NCI-H1105 treated with DMSO at 0.1 percent for 48 hours (cell line): ENCODE measurements around the gene GTPBP6.
"Not testable (repeated sequence)": the region's sequence is repeated elsewhere in the genome, so short reads cannot be mapped to it uniquely, and the experiment has no call there.

Source experiments
- DNase-seq: peaks from one replicate; lab custom pipeline; 2025; lab: John Stamatoyannopoulos, UW

The GTPBP6 gene

DNA sequence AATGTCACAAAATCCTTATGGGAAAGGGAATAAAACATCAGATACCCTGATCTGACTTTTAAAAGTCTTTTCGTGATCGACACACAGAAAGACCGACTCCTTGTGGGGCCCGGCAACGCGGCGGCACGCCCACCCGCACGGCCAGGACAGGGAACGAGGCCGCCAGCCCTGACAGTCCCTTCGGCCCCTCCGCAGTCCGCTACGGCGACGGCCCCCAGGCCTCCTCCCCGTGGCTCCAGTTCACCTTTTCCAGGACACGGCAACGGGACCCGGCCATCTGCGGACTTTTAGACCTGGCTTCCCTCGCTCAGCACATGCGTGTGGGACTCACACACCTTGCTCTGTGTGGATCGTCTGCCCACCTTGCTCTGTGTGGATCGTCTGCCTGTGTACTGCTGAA lies 33.6 kb upstream of the GTPBP6 start:
- DNase-seq: no peak

DNA sequence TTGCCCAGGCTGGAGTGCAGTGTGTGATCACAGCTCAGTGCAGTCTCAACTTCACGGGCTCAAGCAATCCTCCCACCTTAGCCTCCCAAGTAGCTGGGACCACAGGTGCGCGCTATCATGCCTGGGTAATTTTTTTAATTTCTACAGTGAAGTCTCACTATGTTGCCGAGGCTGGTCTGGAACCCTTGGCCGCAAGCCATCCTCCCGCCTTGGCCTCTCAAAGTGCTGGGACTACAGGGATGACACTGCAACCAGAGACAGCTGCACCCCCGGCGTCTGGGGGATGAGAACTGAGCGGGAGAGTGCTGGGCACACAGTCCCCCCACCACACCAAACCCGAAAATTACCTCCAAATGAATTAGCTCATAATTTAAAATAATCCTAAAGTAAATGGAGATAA lies 33.1 kb upstream of the GTPBP6 start:
- DNase-seq: no peak

DNA sequence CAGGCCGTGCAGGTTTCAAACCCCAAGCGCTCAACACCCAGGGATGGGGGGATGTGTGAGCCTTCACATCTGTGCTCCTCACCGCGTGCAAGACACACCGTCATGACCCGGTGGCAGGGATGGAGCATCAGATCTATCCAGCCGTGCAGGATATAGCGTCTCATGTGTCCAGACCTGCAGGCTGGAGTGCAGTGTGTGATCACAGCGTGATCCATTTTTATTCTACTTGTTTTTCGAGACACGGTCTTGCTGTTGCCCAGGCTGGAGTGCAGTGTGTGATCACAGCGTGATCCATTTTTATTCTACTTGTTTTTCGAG lies 32.7 kb upstream of the GTPBP6 start:
- DNase-seq: not testable (repeated sequence)

DNA sequence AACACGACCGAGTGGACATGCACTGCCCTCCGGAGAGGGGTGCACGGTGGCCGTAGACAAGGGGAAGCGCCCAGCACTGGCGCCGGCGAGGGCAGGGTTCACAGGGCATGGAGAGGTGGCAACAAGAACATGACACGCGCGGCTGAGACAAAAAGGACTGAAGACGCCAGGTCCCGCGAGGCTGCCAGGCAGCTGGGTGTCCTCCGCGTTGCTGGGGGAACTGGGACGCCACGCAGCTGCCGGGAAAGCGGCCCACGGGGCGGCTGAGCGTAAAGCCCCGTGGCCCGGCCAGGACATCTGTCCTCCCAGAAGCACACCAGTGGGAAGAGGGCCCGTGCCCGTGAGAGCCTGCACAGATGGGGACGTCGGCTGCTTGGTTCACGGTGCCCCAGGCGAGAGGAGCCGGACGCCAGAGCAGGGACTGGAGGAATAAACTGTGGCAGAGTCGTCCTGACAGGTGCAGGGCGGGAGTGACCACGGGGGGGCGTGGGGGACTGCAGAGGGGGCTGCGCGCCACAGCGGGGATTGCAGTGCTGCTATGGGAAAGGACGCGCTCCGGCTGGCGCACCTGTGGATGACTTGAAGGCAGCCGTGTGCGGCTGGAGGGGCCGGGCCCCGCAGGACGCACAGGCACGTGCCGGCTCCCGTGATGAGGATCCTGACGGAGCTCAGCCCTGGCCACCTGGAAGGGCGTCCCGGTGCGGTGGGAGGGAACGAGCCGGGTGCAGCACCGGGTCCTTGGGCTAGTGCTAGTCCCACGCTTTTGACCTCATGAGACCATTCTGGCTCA lies 32.1 kb upstream of the GTPBP6 start:
- no peak for DNase-seq

DNA sequence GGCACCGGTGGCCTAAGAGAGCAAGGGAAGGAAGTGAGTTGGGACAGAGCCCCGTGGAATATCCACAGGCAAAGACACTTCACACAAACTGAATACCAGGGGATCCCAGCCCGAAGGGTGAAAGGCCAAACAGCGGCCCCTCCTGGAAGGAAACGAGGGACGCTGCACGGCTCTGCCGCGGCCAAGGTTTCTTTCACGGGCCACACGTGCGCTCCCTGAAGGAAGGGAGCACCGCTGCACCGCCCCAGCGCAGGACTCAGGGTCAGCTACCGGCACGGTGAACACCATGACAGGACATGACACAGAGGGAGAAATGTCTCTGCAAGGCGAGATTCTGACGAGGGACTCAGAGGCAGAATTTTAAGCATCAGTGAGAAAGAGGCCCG lies 31.5 kb upstream of the GTPBP6 start:
- DNase-seq: no peak

DNA sequence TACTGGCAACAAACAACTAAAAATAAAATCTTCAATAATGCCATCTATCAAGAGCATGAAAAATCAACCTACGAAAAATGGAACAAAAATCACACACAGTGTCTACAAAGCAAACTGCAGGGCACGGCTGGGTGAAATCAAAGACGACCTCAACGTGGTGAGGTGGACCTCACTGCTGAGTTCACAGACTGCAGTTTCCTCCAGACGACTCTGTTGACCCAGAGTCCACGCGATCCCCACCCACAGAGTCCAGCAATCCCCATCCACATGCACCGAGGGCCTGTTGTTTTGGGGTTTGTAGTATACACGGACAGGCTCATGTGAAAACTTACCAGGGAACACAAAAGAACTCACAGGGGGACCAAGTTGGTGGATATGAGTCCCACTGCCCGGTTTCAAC lies 31.1 kb upstream of the GTPBP6 start:
- no peak for DNase-seq

DNA sequence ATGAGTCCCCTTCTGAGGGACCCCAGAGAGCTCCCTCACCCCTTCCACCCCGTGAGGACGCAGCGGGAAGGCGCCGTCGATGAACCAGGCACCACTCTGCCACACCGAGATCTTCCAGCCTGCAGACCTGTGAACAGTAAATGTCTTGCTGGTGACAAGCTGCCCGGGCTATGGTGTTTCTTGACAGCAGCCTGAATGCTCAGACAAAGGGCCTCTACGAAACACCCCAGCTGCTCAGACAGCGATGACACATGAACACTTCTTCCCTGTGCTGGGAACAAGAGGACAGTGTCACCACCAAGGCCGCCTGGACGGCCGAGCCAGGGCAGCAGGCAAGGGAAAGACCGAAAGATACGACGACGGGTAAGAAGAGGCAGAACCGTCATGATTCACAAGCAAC lies 30.6 kb upstream of the GTPBP6 start:
- no peak for DNase-seq

DNA sequence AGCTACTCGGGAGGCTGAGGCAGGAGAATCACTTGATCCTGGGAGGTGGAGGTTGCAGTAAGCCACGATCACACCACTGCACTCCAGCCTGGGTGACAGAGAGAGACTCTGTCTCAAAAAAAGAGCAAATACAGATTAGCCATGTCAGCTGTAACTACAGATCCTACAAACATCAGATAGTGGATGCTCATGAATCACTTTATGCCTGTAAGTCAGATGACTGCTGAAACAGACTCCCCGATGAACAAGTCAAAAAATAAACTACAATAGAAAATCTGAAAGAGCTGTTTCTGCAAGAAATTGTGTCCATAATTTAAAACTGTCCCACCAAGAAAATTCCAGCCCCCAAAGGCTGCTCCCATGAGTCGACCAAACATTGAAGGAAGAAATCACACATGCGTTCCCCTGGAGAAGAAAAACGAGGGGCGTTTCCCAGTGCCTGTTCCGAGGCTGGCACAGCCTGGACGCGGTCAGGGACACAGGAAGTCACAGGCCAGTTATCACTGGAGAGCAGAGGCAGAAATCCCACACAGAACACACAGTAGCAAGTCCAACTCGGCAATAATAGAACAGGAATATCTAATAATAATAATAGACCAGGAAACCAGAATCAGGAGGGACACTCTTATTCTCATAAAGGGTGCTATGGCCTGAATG lies 30.0 kb upstream of the GTPBP6 start:
- DNase-seq: no peak

DNA sequence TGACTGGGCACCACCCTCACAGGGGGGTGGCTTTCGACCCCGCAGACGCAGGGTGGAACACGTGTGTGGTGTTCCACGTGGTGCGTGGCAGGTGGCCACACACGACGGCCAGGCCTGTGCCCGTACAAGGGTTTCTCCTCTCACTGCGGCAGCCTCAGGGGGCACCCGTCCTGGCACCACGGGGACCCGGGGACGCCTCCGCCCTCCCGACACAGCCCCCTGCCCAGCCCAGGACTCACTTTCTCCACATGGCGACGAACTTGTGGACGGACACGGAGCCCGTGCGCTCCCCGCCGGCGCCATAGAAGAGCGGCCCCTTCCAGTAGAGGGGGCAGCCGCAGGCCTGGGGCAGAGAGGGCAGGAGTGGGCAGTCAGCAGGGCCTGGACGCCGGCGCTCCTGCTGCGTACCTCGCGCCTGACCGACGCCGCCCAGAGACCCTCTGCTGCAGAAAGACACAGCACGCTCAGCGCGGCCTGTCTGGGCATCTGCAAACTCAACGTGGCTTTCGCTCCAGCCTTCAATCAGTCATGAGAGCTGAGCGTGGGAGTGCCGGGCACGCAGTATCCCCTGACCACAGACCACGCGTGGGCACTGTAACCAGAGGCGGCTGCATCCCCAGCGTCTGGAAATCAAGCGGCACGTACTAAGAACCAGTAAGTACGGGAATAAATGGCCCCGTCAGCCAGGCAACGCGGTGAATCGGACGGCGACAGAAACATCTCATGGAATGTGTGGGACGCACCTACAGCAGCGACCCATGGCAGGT lies 28.9 kb upstream of the GTPBP6 start:
- no peak for DNase-seq

DNA sequence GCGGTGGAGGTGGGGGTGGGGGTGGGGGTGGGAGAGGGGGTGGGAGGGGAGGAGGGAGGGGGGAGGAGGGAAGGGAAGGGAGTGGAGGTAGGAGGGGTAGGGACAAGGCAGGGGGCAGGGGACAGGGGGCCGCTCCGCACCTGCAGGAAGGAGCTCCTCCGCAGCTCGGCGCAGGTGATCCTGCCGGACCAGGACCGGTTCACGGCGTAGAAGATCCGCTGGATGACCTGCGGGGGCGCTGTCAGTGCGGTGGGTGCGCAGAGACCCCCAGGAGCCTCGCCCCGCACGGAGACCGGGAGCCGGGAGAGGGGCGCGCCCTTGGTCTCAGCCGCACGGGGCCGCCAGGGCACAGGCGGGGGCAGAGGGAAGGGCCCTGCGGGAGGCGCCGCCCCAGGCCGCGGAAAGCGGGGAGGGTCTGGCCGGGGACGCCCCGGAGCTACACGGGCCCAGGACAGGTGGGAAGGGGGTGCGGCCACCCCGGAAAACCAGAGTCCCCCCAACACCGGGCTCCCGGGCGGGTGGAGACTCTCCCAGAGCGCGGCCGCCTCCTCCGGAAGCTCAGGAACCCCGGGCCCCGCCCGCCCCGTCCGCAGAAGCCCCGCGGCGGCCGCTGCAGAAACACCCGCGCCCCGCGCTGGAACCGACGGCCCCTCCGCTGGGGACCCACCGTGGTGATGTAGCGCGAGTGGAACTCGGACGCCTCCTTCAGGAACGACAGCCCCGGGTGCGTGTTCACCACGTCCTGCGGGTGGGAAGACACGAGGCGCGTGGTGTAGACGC lies 27.6 kb upstream of the GTPBP6 start:
- DNase-seq: no peak

DNA sequence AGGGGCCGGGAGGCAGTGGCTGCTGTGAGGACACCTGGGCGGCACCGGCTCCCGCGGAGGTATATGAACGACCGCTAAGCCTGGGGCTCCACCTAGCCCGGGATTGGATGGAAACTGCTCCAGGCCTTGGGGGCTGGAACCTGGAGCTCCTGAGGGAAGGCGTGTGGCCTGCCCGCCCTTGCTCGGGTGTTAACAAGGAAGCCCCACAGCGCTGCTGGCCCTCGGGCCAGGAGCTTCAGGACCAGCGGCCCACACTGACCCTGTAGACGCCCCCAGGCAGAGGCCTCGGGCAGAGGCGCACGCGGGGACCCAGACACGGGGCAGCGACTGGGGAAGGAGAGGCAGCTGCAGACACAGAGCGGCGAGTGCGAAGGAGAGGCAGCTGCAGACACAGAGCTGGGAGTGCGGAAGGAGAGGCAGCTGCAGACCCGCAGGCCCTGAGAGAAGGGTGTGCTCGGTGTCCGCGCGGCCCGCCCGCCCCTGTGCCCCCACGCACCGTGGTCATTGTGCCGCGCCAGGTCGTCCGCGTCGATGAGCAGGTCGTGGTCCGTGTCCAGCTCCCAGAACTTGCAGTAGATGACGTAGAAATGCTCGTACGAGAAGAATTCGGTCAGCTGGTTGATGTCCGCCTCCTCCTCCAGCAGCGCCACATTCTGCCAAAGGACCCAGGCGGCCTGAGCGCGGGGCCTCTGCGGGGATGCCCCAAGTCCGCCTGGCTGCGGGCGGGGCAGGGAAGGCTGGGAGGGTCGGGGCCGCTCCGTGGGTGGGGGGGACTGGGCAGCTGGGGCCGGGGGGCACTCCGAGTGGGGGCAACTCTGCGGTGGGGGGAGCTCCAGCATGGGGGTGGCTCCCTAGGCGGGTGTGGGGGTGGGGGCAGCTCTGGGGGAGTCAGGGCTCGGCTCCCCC lies 26.7 kb upstream of the GTPBP6 start:
- DNase-seq: no peak

DNA sequence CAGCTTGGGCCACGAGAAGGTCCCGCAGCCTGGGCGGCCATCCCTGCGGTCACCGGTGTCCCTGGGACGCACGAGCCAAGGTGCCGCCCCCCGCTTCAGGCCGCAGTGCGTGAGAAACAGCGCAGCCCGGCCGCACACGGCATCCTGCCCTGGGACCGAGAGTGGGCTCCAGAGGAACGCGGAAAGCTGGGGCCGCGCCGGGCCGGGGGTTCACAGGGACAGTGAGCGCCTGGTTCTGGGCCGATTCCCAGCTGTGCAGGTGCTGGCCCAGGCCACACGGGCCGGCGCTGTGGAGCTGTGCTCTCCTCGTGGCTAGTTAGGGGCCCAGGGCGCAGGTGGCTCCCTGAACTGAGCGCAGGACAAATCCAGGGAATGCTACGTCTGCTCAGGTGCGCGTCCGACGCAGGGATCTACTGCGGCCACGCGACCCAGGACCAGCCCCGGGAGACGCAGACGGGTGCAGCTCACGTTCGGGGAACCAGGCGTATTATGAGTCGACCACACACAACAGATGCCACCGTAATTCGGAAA lies 25.8 kb upstream of the GTPBP6 start:
- DNase-seq: no peak

DNA sequence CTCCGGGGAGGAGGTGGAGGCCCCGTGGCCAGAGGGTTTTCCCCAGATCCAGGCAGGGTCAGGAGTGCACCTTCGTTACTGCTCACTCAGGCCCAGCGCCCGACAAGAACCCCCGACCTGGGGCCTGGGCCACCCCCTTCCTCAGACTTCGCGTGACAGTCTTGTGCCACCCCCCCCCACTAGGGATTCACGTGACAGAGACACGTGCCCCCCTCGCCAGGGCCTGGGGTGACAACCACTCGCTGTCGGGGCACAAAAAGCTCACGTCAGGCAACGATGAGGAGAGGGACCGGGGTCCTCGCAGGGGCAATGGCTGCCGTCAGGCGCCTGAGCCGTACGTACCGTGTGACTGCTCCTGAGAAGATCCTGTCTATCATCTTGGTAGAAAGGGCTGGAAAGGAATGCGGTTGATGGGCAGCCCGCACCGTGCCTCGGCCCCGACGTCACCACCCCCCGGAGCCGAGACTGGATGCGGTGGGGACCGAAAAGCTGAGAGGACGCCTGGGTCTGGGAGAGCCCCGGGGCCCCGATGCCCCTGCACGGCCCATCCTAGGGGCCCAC lies 23.0 kb upstream of the GTPBP6 start:
- no peak for DNase-seq

DNA sequence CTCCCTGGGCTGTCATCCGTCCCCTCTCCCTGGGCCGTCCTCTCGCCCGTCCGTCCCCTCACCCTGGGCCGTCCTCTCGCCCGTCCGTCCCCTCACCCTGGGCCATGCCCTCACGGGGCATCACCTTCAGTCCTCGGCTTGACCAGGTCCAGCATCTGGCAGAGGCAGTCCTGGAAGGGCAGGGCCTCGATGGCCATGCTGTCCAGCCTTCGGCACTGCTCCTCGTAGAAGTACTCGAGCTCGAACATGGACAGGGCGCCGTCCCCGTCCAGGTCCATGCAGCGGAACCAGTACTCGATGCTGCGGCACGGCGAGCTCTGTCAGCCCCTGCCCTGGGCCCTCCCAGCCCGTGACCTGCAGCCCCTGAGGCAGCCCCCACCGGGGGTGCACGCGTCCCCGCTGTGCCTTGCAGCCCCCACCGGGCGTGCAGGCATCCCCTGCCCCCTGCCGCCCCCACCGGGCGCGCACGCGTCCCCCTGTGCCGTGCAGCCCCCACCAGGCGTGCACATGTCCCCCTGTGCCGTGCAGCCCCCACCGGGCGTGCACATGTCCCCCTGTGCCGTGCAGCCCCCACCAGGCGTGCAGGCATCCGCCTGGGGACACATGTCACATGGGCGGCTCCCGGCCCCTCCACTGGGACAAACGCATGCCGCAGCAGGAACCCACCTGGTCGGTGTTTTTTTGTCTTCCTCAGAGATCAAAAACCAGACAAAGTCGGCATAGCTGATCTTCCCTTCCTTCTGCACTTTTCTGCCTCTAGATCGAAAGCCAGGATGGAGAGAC lies 22.2 kb upstream of the GTPBP6 start:
- DNase-seq: no peak

DNA sequence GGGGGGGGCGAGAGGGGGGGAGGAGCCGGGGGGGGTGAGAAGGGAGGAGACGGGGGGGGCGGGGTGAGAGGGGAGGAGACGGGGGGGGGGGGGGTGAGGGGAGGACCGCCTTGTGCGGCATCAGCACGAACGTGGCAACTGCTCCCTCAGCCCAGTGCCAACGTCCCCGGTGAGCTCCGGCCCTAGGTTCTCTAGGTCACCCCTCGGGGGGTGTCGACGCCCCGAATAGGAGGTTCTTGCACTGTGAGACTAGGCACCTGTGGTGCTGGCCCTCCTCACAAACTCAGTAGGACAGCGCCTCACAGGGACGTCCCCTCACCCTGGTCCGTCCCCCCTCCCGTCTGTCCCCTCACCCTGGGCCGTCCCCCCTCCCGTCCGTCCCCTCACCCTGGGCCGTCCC lies 21.5 kb upstream of the GTPBP6 start:
- no peak for DNase-seq

DNA sequence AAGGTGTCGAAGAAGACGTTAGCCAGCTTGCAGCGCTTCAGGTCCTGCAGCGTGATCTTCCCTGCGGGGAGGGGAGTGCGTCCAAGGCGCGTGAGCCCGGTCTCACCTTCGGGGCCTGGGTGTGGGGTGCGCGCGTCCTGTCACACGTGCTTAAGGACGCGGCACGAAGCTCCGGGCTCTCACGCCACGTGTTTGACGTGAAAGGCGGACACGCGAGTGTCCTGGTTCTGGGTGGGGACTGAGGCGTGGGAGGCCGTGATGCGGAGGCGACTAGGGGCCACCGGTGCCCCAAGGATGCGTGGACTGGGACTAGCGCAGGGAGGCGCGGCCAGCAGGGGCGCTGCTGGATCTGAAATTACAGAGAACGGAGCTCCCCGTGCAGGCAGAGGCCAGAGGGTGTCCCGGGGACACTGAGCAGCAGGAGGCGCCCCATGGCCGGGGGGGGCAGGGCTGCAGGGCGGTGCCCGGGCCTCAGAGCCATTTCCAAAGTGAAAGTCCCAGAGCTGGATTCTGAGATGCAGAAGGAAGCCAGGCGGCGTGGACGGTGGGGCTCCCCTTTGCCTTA lies 20.3 kb upstream of the GTPBP6 start:
- no peak for DNase-seq

DNA sequence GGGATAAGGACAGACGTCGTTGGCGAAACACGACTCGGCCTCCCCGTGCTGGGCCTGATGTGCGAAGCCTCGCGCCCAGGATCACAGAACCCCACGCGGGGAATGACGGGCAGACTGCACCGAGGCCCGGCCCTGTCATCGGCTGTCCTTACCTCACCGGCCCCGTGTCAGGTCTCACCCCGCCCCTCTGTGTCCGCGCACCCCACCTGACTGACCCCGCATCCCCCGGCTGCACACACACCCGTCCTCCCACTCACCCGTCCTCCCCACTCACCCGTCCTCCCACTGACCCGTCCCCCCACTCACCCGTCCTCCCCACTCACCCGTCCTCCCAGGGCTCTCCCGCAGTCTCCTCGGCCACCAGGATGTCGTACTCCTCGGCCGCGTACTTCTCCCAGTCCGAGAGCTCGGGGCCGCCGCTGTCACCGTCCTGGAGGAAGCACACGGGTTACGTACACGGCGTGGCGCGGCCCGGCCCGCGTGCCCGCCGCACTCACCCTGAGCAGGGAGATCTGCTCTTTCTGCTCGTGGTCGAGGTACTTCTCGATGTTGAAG lies 19.8 kb upstream of the GTPBP6 start:
- DNase-seq: no peak

DNA sequence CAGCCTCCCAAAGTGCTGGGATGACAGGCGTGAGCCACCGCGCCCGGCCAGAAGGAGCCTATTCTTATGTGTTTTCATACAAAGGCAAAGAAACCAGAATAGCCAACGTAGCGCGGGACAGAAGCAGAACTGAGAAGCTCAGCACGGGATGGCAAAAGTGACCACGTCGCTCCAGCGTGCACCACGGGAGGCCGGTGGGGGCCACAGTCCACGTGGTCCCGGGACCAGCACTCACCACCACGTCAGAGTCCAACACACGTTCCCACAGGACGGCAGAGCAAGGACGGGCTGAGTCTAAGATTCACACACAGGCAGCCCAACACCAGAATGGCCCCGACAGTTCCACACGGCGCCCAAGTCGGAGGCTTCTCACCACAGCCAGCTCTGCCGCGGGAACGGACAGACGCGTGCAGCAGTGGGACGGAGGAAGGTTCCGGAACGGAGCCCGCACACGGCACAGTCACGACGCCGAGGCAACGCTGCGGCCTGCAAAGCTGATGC lies 18.8 kb upstream of the GTPBP6 start:
- DNase-seq: no peak

DNA sequence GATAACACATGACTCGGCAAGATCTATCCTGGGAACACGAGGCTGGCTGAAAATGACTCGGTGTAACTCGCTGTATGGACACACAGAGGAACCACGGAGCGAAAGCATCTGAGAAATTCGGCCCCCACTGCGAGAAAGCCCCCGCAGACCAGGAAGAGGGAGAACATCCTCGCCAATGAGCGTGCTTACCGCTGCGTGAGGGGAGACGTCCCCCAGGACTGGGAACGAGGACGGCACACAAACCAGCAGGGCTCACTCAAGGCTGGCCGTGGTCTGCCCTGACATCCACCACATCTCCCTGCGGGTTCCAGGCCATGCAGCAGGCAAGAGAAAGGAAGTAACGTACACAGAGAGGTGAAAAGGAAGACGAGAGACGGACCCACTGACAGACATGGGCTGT lies 17.6 kb upstream of the GTPBP6 start:
- no peak for DNase-seq
